ENCODE measurements around the gene B9D1. TPM values are rescaled to one million over a fixed set of nuclear protein-coding genes. Genes with fewer than 3 reads are reported as not detected.

The B9D1 gene
- total RNA-seq, 1 experiment from 2014 or later = 20.0 TPM

GRCh38 chr17:19322129-19322505 lies 40.4 kb downstream of the B9D1 start:
- DNase-seq (ENCODE audit: low read depth, low spot score) = no peak
- Histone ChIP-seq H4K20me1 (ENCODE audit: insufficient read depth) (no peaks in the 10 kb centered on the region), H3K4me1 (ENCODE audit: control insufficient read depth in 1 of 2, insufficient read depth in 2 of 2, low read length in 2 of 2) (peaks cover 18 to 28% of the 10 kb centered on the region in 2 experiments), H3K4me2 (ENCODE audit: low read length) (no peak overlapping the region), H2AFZ (ENCODE audit: low read depth, low read length, poor library complexity, severe bottlenecking) (no peak overlapping the region), H3K36me3 (ENCODE audit: control insufficient read depth in 1 of 2, insufficient read depth in 2 of 2, low read length in 2 of 2) (peaks cover 5 to 7% of the 10 kb centered on the region in 2 experiments; a peak in 2 of 4 replicates), H3K27me3 (ENCODE audit: insufficient read depth, low read length) (no peaks in the 10 kb centered on the region), H3K9me3 (ENCODE audit: control insufficient read depth in 1 of 2, insufficient read depth in 1 of 2, low read depth in 1 of 2, low read length in 2 of 2) (0 out of 4 replicates have a peak, but pooled peaks cover 4 to 5% of the 10 kb centered on the region in 2 experiments), H3K79me2 (ENCODE audit: insufficient read depth, low read length) (no peaks in the 10 kb centered on the region), H3K4me3 (replicated peaks in 1 of 2; ENCODE audit: low read depth in 1 of 2, low read length in 2 of 2) (no peak overlapping the region), H3K9me2 (ENCODE audit: insufficient read depth) (no peaks in the 10 kb centered on the region), H3K9ac (ENCODE audit: low read length) (no peak overlapping the region), H3K27ac (ENCODE audit: low read depth, low read length) (no peak overlapping the region)
- intact Hi-C loops (cut with micrococcal nuclease) = no loop called here
- ChIA-PET CTCF (interaction anchor here (2.5 kb wide), 1 partner anchor 16 kb away, joined by 7 read pairs; no protein-coding TSS in a partner anchor), RAD21 (ENCODE audit: low non-redundant PET in 1 of 2, low total read pairs in 2 of 2, uncharacterized antibody in 2 of 2, unreplicated experiment in 2 of 2) (no interaction called here), POLR2A (no interaction called here)
- BruUV-seq (replicated peaks) = no TSS peak
- no peak for ATAC-seq
- no peak for TF ChIP-seq JUND (IDR thresholded peaks at IDR 0.05)
- no peak for TF ChIP-seq ELF1 (IDR thresholded peaks at IDR 0.05; ENCODE audit: borderline replicate concordance, low read depth)
- no peak for TF ChIP-seq CTCF (IDR thresholded peaks at IDR 0.05 in 2 of 3, conservative IDR thresholded peaks at IDR 0.05 in 1 of 3; ENCODE audit: borderline replicate concordance in 1 of 3, insufficient read depth in 1 of 3, low read depth in 2 of 3, low read length in 2 of 3)
- no peak for TF ChIP-seq POLR2AphosphoS5 (IDR thresholded peaks at IDR 0.05; ENCODE audit: low read depth, low read length)
- TF ChIP-seq EGR1 (IDR thresholded peaks at IDR 0.05; ENCODE audit: low read depth) = no peak
- no peak for TF ChIP-seq ZFX (IDR thresholded peaks at IDR 0.05)
- TF ChIP-seq SRF (IDR thresholded peaks at IDR 0.05; ENCODE audit: low read depth) = no peak
- no peak for TF ChIP-seq SP1 (IDR thresholded peaks at IDR 0.05; ENCODE audit: low read depth)
- no peak for TF ChIP-seq TCF7L2 (IDR thresholded peaks at IDR 0.05; ENCODE audit: borderline replicate concordance, extremely low read depth, insufficient read depth, insufficient read length)
- no peak for TF ChIP-seq EZH2phosphoT487 (IDR thresholded peaks at IDR 0.05; ENCODE audit: borderline replicate concordance)
- no peak for TF ChIP-seq POLR2A (IDR thresholded peaks at IDR 0.05; ENCODE audit: borderline replicate concordance, extremely low read depth, insufficient read depth, insufficient read length)
- TF ChIP-seq MAX (IDR thresholded peaks at IDR 0.05) = no peak
- TF ChIP-seq ZNF274 (IDR thresholded peaks at IDR 0.05; ENCODE audit: low read depth, low read length) = no peak
- no peak for TF ChIP-seq SIN3A (IDR thresholded peaks at IDR 0.05; ENCODE audit: low read depth)
- TF ChIP-seq RAD21 (IDR thresholded peaks at IDR 0.05; ENCODE audit: low read depth) = no peak
- no peak for TF ChIP-seq REST (IDR thresholded peaks at IDR 0.05; ENCODE audit: low read depth)
- TF ChIP-seq EZH2 (IDR thresholded peaks at IDR 0.05) = no peak
- no peak for TF ChIP-seq ATF3 (IDR thresholded peaks at IDR 0.05)

Measured in HCT116 (cell line).